ENCODE data around the gene COPS7B.

COPS7B gene

GRCh38 chr2:231810905-231811304, 24.7 kb downstream of the COPS7B start:
- Histone ChIP-seq H3K27me3 (replicated peaks; ENCODE audit: control insufficient read depth, insufficient read depth, low read length) (no peaks in the 10 kb centered on the region), H3K36me3 (ENCODE audit: control insufficient read depth, insufficient read depth, low read length) (peaks cover 18% of the 10 kb centered on the region), H3K4me3 (replicated peaks; ENCODE audit: low read depth, low read length) (no peak overlapping the region)
- TF ChIP-seq, protein P1, sequence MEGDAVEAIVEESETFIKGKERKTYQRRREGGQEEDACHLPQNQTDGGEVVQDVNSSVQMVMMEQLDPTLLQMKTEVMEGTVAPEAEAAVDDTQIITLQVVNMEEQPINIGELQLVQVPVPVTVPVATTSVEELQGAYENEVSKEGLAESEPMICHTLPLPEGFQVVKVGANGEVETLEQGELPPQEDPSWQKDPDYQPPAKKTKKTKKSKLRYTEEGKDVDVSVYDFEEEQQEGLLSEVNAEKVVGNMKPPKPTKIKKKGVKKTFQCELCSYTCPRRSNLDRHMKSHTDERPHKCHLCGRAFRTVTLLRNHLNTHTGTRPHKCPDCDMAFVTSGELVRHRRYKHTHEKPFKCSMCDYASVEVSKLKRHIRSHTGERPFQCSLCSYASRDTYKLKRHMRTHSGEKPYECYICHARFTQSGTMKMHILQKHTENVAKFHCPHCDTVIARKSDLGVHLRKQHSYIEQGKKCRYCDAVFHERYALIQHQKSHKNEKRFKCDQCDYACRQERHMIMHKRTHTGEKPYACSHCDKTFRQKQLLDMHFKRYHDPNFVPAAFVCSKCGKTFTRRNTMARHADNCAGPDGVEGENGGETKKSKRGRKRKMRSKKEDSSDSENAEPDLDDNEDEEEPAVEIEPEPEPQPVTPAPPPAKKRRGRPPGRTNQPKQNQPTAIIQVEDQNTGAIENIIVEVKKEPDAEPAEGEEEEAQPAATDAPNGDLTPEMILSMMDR (IDR thresholded peaks at IDR 0.05; ENCODE audit: insufficient read depth, low read length, poor library complexity, severe bottlenecking) = no peak
- DNase-seq (ENCODE audit: extremely low read depth, insufficient read length) = no peak

- no peak for DNase-seq (ENCODE audit: extremely low read depth, insufficient read length)
- TF ChIP-seq, protein P1 (IDR thresholded peaks at IDR 0.05; ENCODE audit: insufficient read depth, low read length, poor library complexity, severe bottlenecking) = no peak
- Histone ChIP-seq H3K27me3 (replicated peaks; ENCODE audit: control insufficient read depth, insufficient read depth, low read length) (no peaks in the 10 kb centered on the region), H3K36me3 (ENCODE audit: control insufficient read depth, insufficient read depth, low read length) (no peaks in the 10 kb centered on the region; the same call in 1 of the 2 replicates), H3K4me3 (replicated peaks; ENCODE audit: low read depth, low read length) (no peak overlapping the region)
Measured at GRCh38 chr2:231816327-231817026, 30.2 kb downstream of the COPS7B start.

DNA sequence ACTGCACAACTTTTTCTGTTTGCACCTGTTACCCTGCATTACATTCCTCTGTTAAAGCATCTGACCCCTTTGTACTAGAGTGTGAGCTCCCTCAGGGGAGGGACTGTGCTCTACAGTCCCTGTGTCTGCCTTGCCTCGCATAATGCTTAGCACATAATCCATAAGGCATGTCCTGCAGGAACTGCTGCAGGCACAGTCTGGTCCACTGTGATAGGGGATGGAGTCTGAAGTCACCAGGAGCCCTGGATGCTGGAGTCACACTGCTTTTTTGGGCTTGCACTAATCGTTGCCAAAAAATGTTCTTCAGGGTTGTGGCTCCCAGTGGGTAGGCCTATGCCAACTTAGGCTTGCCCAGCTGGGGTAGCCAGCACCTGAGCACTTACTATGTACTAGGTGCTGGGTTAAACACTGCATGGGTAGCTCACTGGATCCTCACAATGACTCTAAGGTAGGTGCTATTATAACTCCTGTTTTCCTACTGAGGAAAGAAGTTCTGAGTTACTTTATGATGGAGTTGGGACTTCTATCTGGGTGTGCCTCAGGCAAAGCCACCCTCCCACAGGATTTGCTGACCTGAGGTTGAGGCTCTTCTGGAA, 33.3 kb downstream of the COPS7B start:
- TF ChIP-seq, protein P1 (IDR thresholded peaks at IDR 0.05; ENCODE audit: insufficient read depth, low read length, poor library complexity, severe bottlenecking) = no peak
- DNase-seq (ENCODE audit: extremely low read depth, insufficient read length) = no peak
- H3K27me3 ChIP-seq (replicated peaks; ENCODE audit: control insufficient read depth, insufficient read depth, low read length) = no peaks in the 10 kb centered on the region
- no peak overlapping the region for H3K4me3 ChIP-seq (replicated peaks; ENCODE audit: low read depth, low read length)
- no peaks in the 10 kb centered on the region; the same call in 1 of the 2 replicates for H3K36me3 ChIP-seq (ENCODE audit: control insufficient read depth, insufficient read depth, low read length)

DNA sequence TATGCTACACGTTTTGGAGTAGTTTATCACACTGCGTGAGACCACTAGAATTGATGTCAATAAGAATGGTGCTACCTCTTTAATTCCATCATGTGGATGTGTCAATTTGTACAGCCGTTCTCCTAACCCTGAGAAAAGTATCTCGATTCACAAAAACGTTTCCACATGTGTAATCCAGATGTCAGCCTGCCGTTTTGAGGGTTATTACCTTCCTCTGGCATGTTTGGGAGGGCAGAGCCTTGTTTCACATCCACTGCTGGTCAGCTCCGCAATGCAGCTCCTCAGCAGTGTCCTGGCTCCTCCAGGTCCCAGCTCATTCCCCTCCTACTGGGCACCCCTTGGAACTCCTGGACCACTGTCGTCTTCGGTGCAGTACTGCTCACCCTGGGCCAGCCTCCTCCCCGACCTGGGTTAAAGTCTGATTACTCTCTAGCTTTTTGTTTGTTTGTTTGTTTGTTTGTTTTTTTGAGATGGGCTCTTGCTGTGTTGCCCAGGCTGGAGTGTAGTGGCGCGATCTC, 34.6 kb downstream of the COPS7B start:
- TF ChIP-seq, protein P1 (IDR thresholded peaks at IDR 0.05; ENCODE audit: insufficient read depth, low read length, poor library complexity, severe bottlenecking) = no peak
- Histone ChIP-seq H3K4me3 (replicated peaks; ENCODE audit: low read depth, low read length) (no peak overlapping the region), H3K36me3 (ENCODE audit: control insufficient read depth, insufficient read depth, low read length) (no peaks in the 10 kb centered on the region), H3K27me3 (replicated peaks; ENCODE audit: control insufficient read depth, insufficient read depth, low read length) (no peaks in the 10 kb centered on the region)
- no peak for DNase-seq (ENCODE audit: extremely low read depth, insufficient read length)

GRCh38 chr2:231821908-231822307, 35.7 kb downstream of the COPS7B start:
- Histone ChIP-seq H3K36me3 (ENCODE audit: control insufficient read depth, insufficient read depth, low read length) (no peaks in the 10 kb centered on the region), H3K27me3 (replicated peaks; ENCODE audit: control insufficient read depth, insufficient read depth, low read length) (no peaks in the 10 kb centered on the region), H3K4me3 (replicated peaks; ENCODE audit: low read depth, low read length) (no peak overlapping the region)
- no peak for DNase-seq (ENCODE audit: extremely low read depth, insufficient read length)
- TF ChIP-seq, protein P1 (IDR thresholded peaks at IDR 0.05; ENCODE audit: insufficient read depth, low read length, poor library complexity, severe bottlenecking) = no peak
